Loucy (cell line): ENCODE results near the gene EXOC3L2.

Source experiments
- CTCF ChIP-seq: fragments of 200-600 bp; sonication (generic); conservative IDR thresholded peaks from 2 replicates; pipeline ENCODE4 v1.5.1; 2014; ENCODE audit warnings: mild to moderate bottlenecking, antibody characterized with exemption, low read length
- EZH2phosphoT487 ChIP-seq: fragments of 200-600 bp; IDR thresholded peaks from 2 replicates; pipeline ENCODE4 v1.6.1; 2018; ENCODE audit warnings: antibody characterized with exemption, mild to moderate bottlenecking, moderate library complexity, borderline replicate concordance

GRCh38 chr19:45213031-45213430 lies 32.2 kb downstream of the EXOC3L2 start:
- TF ChIP-seq CTCF (no peak), EZH2phosphoT487 (no peak)
